Measurements from ENCODE around the gene OR7G2.
A peak's percentile ranks its signal among the peaks of the same experiment; 100 is the strongest.
"Not testable (repeated sequence)": the region's sequence is repeated elsewhere in the genome, so short reads cannot be mapped to it uniquely, and the experiment has no call there.

OR7G2 gene

GRCh38 chr19:9086761-9087160 is 20.5 kb downstream of the OR7G2 start, which contains the start of gene OR1M1:
OR1M1 (plus strand) TSS chr19:9087061; CDS start chr19:9093245, 6,184 bp downstream.
- TF ChIP-seq CTCF (IDR thresholded peaks at IDR 0.05) = no peak
- Mint-ChIP-seq H3K36me3 (ENCODE audit: low read depth) (no peaks in the 10 kb centered on the region), H3K27me3 (ENCODE audit: low read depth, poor library complexity) (peaks cover 16% of the 10 kb centered on the region), H3K27ac (no peak within 1 kb of the TSS), H3K4me3 (no peak within 1 kb of the TSS), H3K9me3 (peaks cover 36% of the 10 kb centered on the region), H3K4me1 (no peaks in the 10 kb centered on the region)
- DNase-seq = no peak

GRCh38 chr19:9078651-9079050 is 28.6 kb downstream of the OR7G2 start:
- TF ChIP-seq CTCF (IDR thresholded peaks at IDR 0.05) = no peak
- Mint-ChIP-seq H3K27ac (no peak overlapping the region), H3K4me3 (no peak overlapping the region), H3K4me1 (peaks cover 43% of the 10 kb centered on the region), H3K9me3 (no peaks in the 10 kb centered on the region), H3K36me3 (ENCODE audit: low read depth) (no peaks in the 10 kb centered on the region), H3K27me3 (ENCODE audit: low read depth, poor library complexity) (no peaks in the 10 kb centered on the region)
- DNase-seq = no peak

GRCh38 chr19:9076901-9077300 is 30.4 kb downstream of the OR7G2 start:
- no peak for TF ChIP-seq CTCF (IDR thresholded peaks at IDR 0.05)
- Mint-ChIP-seq H3K9me3 (no peaks in the 10 kb centered on the region), H3K36me3 (ENCODE audit: low read depth) (no peaks in the 10 kb centered on the region), H3K4me3 (no peak overlapping the region), H3K27me3 (ENCODE audit: low read depth, poor library complexity) (no peaks in the 10 kb centered on the region), H3K4me1 (peaks cover 44% of the 10 kb centered on the region), H3K27ac (peak overlapping the region; percentile 22)
- no peak for DNase-seq

GRCh38 chr19:9075064-9075949 is 32.0 kb downstream of the OR7G2 start:
- peaks cover 44% of the 10 kb centered on the region for H3K4me1 Mint-ChIP-seq
- H3K27me3 Mint-ChIP-seq (ENCODE audit: low read depth, poor library complexity) = no peaks in the 10 kb centered on the region
- H3K27ac Mint-ChIP-seq = peak overlapping the region; percentile 94
- no peak overlapping the region for H3K4me3 Mint-ChIP-seq
- H3K36me3 Mint-ChIP-seq (ENCODE audit: low read depth) = no peaks in the 10 kb centered on the region
- peak; percentile 20 for DNase-seq
- TF ChIP-seq CTCF (IDR thresholded peaks at IDR 0.05) = no peak
- H3K9me3 Mint-ChIP-seq = no peaks in the 10 kb centered on the region

- Mint-ChIP-seq H3K4me1 (peaks cover 40% of the 10 kb centered on the region), H3K36me3 (ENCODE audit: low read depth) (no peaks in the 10 kb centered on the region), H3K27ac (peak overlapping the region; percentile 91), H3K27me3 (ENCODE audit: low read depth, poor library complexity) (no peaks in the 10 kb centered on the region), H3K4me3 (no peak overlapping the region), H3K9me3 (no peaks in the 10 kb centered on the region)
- no peak for TF ChIP-seq CTCF (IDR thresholded peaks at IDR 0.05)
- DNase-seq = no peak
Observed at GRCh38 chr19:9073806-9074205, 33.5 kb downstream of the OR7G2 start.

GRCh38 chr19:9071720-9072119 is 35.6 kb downstream of the OR7G2 start:
- not testable (repeated sequence) for H3K9me3 Mint-ChIP-seq; H3K4me3 Mint-ChIP-seq; H3K27me3 Mint-ChIP-seq (ENCODE audit: low read depth, poor library complexity); DNase-seq; H3K36me3 Mint-ChIP-seq (ENCODE audit: low read depth); H3K27ac Mint-ChIP-seq
- H3K4me1 Mint-ChIP-seq = peaks cover 25% of the 10 kb centered on the region

Data from nephron progenitor cell (in vitro differentiated cells).